HEK293 (cell line): ENCODE data around the gene MRPL32.

ENCODE experiments used
- CTCF ChIA-PET: fragments of 350-600 bp; formaldehyde crosslinking; extraction: SDS; loops from one replicate; lab custom pipeline; 2021; ENCODE audit warnings: antibody characterized with exemption; lab: Yijun Ruan, JAX
- POLR2A ChIA-PET: fragments of 300-600 bp; formaldehyde crosslinking; extraction: SDS; loops from one replicate; lab custom pipeline; 2020; ENCODE audit warnings: antibody characterized with exemption, inconsistent platforms; lab: Yijun Ruan, JAX
- H3K27ac ChIP-seq: fragments of 200-500 bp; sonication (Bioruptor generic); 2 replicates; pipeline ENCODE4 v1.5.1; 2014; ENCODE audit warnings: low read depth, low read length, control low read depth, inconsistent platforms; ENCODE audit errors: extremely low read depth
- H3K36me3 ChIP-seq, 2 experiments: fragments of 200-500 bp in 1 of 2; sonication (Bioruptor generic) in 1 of 2; 1 replicate in 1 of 2; 2 replicates in 1 of 2; pipeline ENCODE4 v1.5.1; 2014 to 2017; ENCODE audit warnings: inconsistent platforms in 2 of 2, low read length in 2 of 2; ENCODE audit not compliant: control insufficient read depth in 2 of 2, insufficient read depth in 1 of 2
- H3K4me1 ChIP-seq: fragments of 200-500 bp; sonication (Bioruptor generic); 2 replicates; pipeline ENCODE4 v1.5.1; 2014; ENCODE audit warnings: mild to moderate bottlenecking, low read length, inconsistent platforms; ENCODE audit not compliant: control insufficient read depth, insufficient read depth
- H3K4me3 ChIP-seq: 2 replicates; pipeline ENCODE4 v1.5.1; 2011; ENCODE audit warnings: low read depth, mild to moderate bottlenecking, control low read depth, low read length, moderate library complexity
- H3K9me3 ChIP-seq: fragments of 200-500 bp; sonication (Bioruptor generic); 2 replicates; pipeline ENCODE4 v1.5.1; 2014; ENCODE audit warnings: low read depth, low read length, inconsistent platforms; ENCODE audit not compliant: control insufficient read depth, insufficient read depth
- BCL11B ChIP-seq: fragments of 450-650 bp; formaldehyde crosslinking; IDR thresholded peaks from 2 replicates; pipeline ENCODE4 v1.5.1; 2016; ENCODE audit warnings: low read depth, missing biosample characterization, missing genetic modification characterization
- GFI1B ChIP-seq: fragments of 450-650 bp; formaldehyde crosslinking; IDR thresholded peaks from 2 replicates; pipeline ENCODE4 v1.5.1; 2016; ENCODE audit warnings: missing biosample characterization, missing genetic modification characterization
- HOXA7 ChIP-seq: sonication (generic); formaldehyde crosslinking; IDR thresholded peaks from 2 replicates; pipeline ENCODE4 v1.8.1; 2022; ENCODE audit warnings: missing genetic modification reagents, borderline replicate concordance
- SETDB1 ChIP-seq: IDR thresholded peaks from one replicate; pipeline ENCODE4 v1.6.1; 2017; ENCODE audit warnings: mild to moderate bottlenecking, low read length, moderate library complexity, mixed read lengths; ENCODE audit not compliant: insufficient read length
- TCF7L2 ChIP-seq: IDR thresholded peaks from 2 replicates; pipeline ENCODE4 v1.6.1; 2011; ENCODE audit warnings: low read depth, mild to moderate bottlenecking, inconsistent platforms, low read length, moderate library complexity, borderline replicate concordance
- ZBTB17 ChIP-seq: fragments of 450-650 bp; formaldehyde crosslinking; IDR thresholded peaks from 2 replicates; pipeline ENCODE4 v1.5.1; 2016; ENCODE audit warnings: missing biosample characterization, missing genetic modification characterization
- ZBTB48 ChIP-seq: fragments of 450-650 bp; formaldehyde crosslinking; IDR thresholded peaks from 2 replicates; pipeline ENCODE4 v1.5.1; 2016; ENCODE audit warnings: missing biosample characterization, missing genetic modification characterization
- ZFP37 ChIP-seq: fragments of 450-650 bp; formaldehyde crosslinking; IDR thresholded peaks from 2 replicates; pipeline ENCODE4 v1.5.1; 2016; ENCODE audit warnings: missing biosample characterization, missing genetic modification characterization
- ZNF112 ChIP-seq: fragments of 450-650 bp; formaldehyde crosslinking; IDR thresholded peaks from 2 replicates; pipeline ENCODE4 v1.5.0; 2017; ENCODE audit warnings: missing biosample characterization, missing genetic modification characterization
- ZNF121 ChIP-seq: fragments of 450-650 bp; formaldehyde crosslinking; IDR thresholded peaks from 2 replicates; pipeline ENCODE4 v1.5.1; 2016; ENCODE audit warnings: missing biosample characterization, missing genetic modification characterization
- ZNF16 ChIP-seq: fragments of 450-650 bp; formaldehyde crosslinking; IDR thresholded peaks from 2 replicates; pipeline ENCODE4 v1.5.1; 2016; ENCODE audit warnings: low read depth, missing biosample characterization, missing genetic modification characterization
- ZNF341 ChIP-seq: fragments of 450-650 bp; formaldehyde crosslinking; IDR thresholded peaks from 2 replicates; pipeline ENCODE4; 2016; ENCODE audit warnings: low read depth, missing biosample characterization, missing genetic modification characterization
- ZNF350 ChIP-seq: fragments of 450-650 bp; formaldehyde crosslinking; IDR thresholded peaks from 2 replicates; pipeline ENCODE4 v1.5.0; 2017; ENCODE audit warnings: missing biosample characterization, mild to moderate bottlenecking, missing genetic modification characterization
- ZNF404 ChIP-seq: fragments of 450-650 bp; formaldehyde crosslinking; IDR thresholded peaks from 2 replicates; pipeline ENCODE4 v1.5.1; 2017; ENCODE audit warnings: missing biosample characterization, missing genetic modification characterization
- ZNF48 ChIP-seq: fragments of 450-650 bp; formaldehyde crosslinking; IDR thresholded peaks from 2 replicates; pipeline ENCODE4 v1.5.1; 2016; ENCODE audit warnings: missing biosample characterization, missing genetic modification characterization
- ZNF610 ChIP-seq: fragments of 450-650 bp; formaldehyde crosslinking; IDR thresholded peaks from 2 replicates; pipeline ENCODE4 v1.5.1; 2016; ENCODE audit warnings: missing biosample characterization, missing genetic modification characterization, borderline replicate concordance
- ZNF707 ChIP-seq: fragments of 450-650 bp; formaldehyde crosslinking; IDR thresholded peaks from 2 replicates; pipeline ENCODE4 v1.5.1; 2016; ENCODE audit warnings: missing biosample characterization, missing genetic modification characterization
- TF ChIP-seq, protein P1 (sequence below): fragments of 450-650 bp; formaldehyde crosslinking; IDR thresholded peaks from 2 replicates; pipeline ENCODE4 v1.5.1; 2016; ENCODE audit warnings: missing biosample characterization, missing genetic modification characterization

MRPL32 gene

GRCh38 chr7:42925630-42926029, 6.5 kb upstream of the MRPL32 start (continued):
- no peak for TF ChIP-seq GFI1B (tag by site-specific recombination)
- TF ChIP-seq ZNF350 (tag by site-specific recombination): no peak
- TF ChIP-seq ZNF610 (tag by site-specific recombination): no peak

DNA sequence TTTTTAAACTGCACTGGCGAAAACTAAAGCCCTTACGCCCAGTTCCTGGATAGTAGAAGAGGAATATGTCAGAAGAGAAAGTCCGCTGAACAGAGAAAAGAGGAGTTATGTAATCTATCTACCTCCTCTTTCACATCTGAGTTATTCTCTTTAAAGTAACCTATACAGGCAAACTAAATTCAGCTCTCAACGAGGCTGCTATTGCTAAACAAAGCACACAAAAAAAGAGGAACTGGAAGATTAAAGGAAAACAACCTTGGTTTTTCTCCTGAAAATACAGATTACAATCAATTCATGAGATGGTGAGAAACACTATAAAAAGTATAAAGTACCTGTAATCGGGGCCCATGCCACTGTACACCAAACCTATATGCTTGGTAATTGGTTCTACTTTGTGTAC, 6.0 kb upstream of the MRPL32 start:
- Histone ChIP-seq H3K4me1 (no peaks in the 10 kb centered on the region), H3K27ac (no peak overlapping the region), H3K9me3 (no peaks in the 10 kb centered on the region), H3K36me3 (peaks cover 57 to 63% of the 10 kb centered on the region in 2 experiments), H3K4me3 (no peak overlapping the region)
- ChIA-PET POLR2A (interaction anchor here (1.1 kb wide), 1 partner anchor 15 kb away, joined by 3 read pairs; no protein-coding TSS in a partner anchor), CTCF (interaction anchor here (0.6 kb wide), 3 partner anchors 13 to 999 kb away, joined by 3 to 5 read pairs (median 4); no protein-coding TSS in a partner anchor)
- TF ChIP-seq SETDB1 (no peak), ZBTB48 (tag by site-specific recombination) (no peak), ZNF707 (tag by site-specific recombination) (no peak), HOXA7 (CRISPR knock-in tag) (no peak), BCL11B (tag by site-specific recombination) (no peak), ZNF16 (tag by site-specific recombination) (no peak), ZNF341 (tag by site-specific recombination) (no peak), ZNF404 (tag by site-specific recombination) (no peak), ZNF112 (tag by site-specific recombination) (no peak), ZNF48 (tag by site-specific recombination) (no peak)
- TF ChIP-seq, protein P1, sequence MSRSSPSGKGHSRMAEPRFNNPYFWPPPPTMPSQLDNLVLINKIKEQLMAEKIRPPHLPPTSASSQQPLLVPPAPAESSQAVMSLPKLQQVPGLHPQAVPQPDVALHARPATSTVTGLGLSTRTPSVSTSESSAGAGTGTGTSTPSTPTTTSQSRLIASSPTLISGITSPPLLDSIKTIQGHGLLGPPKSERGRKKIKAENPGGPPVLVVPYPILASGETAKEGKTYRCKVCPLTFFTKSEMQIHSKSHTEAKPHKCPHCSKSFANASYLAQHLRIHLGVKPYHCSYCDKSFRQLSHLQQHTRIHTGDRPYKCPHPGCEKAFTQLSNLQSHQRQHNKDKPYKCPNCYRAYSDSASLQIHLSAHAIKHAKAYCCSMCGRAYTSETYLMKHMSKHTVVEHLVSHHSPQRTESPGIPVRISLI (tag by site-specific recombination): no peak

- TF ChIP-seq ZBTB17 (tag by site-specific recombination): peak; percentile 91
- peak; percentile 60; the same call in 1 of the 2 replicates for TF ChIP-seq ZNF121 (tag by site-specific recombination)
- no peak for TF ChIP-seq SETDB1
- peaks cover 33 to 37% of the 10 kb centered on the region in 2 experiments for H3K36me3 ChIP-seq
Observed at GRCh38 chr7:42928754-42929153, 3.4 kb upstream of the MRPL32 start.

GRCh38 chr7:42929449-42929848, 2.7 kb upstream of the MRPL32 start:
- TF ChIP-seq ZFP37 (tag by site-specific recombination): no peak
- no peak for TF ChIP-seq TCF7L2
- TF ChIP-seq, all 188 proteins: peak for 0
- Histone ChIP-seq H3K36me3 (peaks cover 27 to 36% of the 10 kb centered on the region in 2 experiments), H3K27ac (no peak overlapping the region), H3K9me3 (no peaks in the 10 kb centered on the region), H3K4me1 (no peaks in the 10 kb centered on the region), H3K4me3 (no peak overlapping the region)
- CTCF ChIA-PET: interaction anchor here (0.7 to 4.4 kb wide), 3 partner anchors 44 to 989 kb away, joined by 3 to 11 read pairs (median 3); no protein-coding TSS in a partner anchor
- POLR2A ChIA-PET: interaction anchor here (1.6 kb wide), 1 partner anchor 14 kb away, joined by 4 read pairs; no protein-coding TSS in a partner anchor

More at GRCh38 chr7:42928754-42929153, 3.4 kb upstream of the MRPL32 start:
- Histone ChIP-seq H3K9me3 (no peaks in the 10 kb centered on the region), H3K4me3 (no peak overlapping the region), H3K4me1 (no peaks in the 10 kb centered on the region), H3K27ac (no peak overlapping the region)
- ChIA-PET CTCF (interaction anchor here (1.4 kb wide), 1 partner anchor 179 kb away, joined by 3 read pairs; no protein-coding TSS in a partner anchor), POLR2A (interaction anchor here (1.6 kb wide), 1 partner anchor 14 kb away, joined by 4 read pairs; no protein-coding TSS in a partner anchor)
